SK-N-SH treated with all-trans-retinoic acid at 6 μM for 48 hours (cell line): ENCODE results near the gene OR10X1.

ENCODE experiments used
- ATAC-seq: fragments of 200-7000 bp; cut with Tn5 transposase; 3 replicates; pipeline ENCODE4 v1.9.1; 2020; ENCODE audit warnings: mild to moderate bottlenecking, moderate library complexity
- ARNTL ChIP-seq: fragments of 450-650 bp; formaldehyde crosslinking; IDR thresholded peaks from 2 replicates; pipeline ENCODE4 v1.5.0; 2020; ENCODE audit warnings: low read depth, mild to moderate bottlenecking, moderate library complexity, borderline replicate concordance
- BACH2 ChIP-seq: fragments of 250-450 bp; sonication (Bioruptor Pico); IDR thresholded peaks from 2 replicates; pipeline ENCODE4 v1.9.0; 2021; ENCODE audit warnings: mild to moderate bottlenecking, borderline replicate concordance
- CSDC2 ChIP-seq: fragments of 250-450 bp; sonication (Bioruptor Pico); IDR thresholded peaks from 2 replicates; pipeline ENCODE4 v1.5.0; 2020; ENCODE audit warnings: mild to moderate bottlenecking, moderate library complexity
- ESRRG ChIP-seq: fragments of 250-450 bp; sonication (Bioruptor Pico); IDR thresholded peaks from 2 replicates; pipeline ENCODE4 v1.6.1; 2021; ENCODE audit warnings: mild to moderate bottlenecking
- GLIS3 ChIP-seq: fragments of 250-450 bp; sonication (Bioruptor Pico); IDR thresholded peaks from 2 replicates; pipeline ENCODE4 v1.5.0; 2020; ENCODE audit warnings: mild to moderate bottlenecking, moderate library complexity
- OSR1 ChIP-seq: fragments of 250-450 bp; sonication (Bioruptor Pico); IDR thresholded peaks from 2 replicates; pipeline ENCODE4 v1.8.0; 2022; ENCODE audit warnings: moderate library complexity, mild to moderate bottlenecking, inconsistent platforms
- PPARA ChIP-seq: fragments of 250-450 bp; sonication (Bioruptor Pico); IDR thresholded peaks from 2 replicates; pipeline ENCODE4 v1.5.0; 2020; ENCODE audit warnings: mild to moderate bottlenecking, borderline replicate concordance
- RARB ChIP-seq: fragments of 250-450 bp; sonication (Bioruptor Pico); IDR thresholded peaks from 2 replicates; pipeline ENCODE4 v1.8.0; 2021; ENCODE audit warnings: mild to moderate bottlenecking, moderate library complexity
- SNAI2 ChIP-seq: fragments of 250-450 bp; sonication (Bioruptor Pico); IDR thresholded peaks from 2 replicates; pipeline ENCODE4 v1.5.0; 2020; ENCODE audit warnings: mild to moderate bottlenecking, moderate library complexity
- TCF4 ChIP-seq: fragments of 250-450 bp; sonication (Bioruptor Pico); IDR thresholded peaks from 2 replicates; pipeline ENCODE4 v1.8.0; 2021; ENCODE audit warnings: mild to moderate bottlenecking, moderate library complexity, borderline replicate concordance
- ZC3H10 ChIP-seq: fragments of 250-450 bp; sonication (Bioruptor Pico); IDR thresholded peaks from 2 replicates; pipeline ENCODE4 v1.5.1; 2021; ENCODE audit warnings: mild to moderate bottlenecking, moderate library complexity
- ZFP3 ChIP-seq: fragments of 250-450 bp; sonication (Bioruptor Pico); IDR thresholded peaks from 2 replicates; pipeline ENCODE4 v1.5.0; 2020; ENCODE audit warnings: mild to moderate bottlenecking, moderate library complexity
- ZNF565 ChIP-seq: fragments of 450-650 bp; formaldehyde crosslinking; conservative IDR thresholded peaks from 2 replicates; pipeline ENCODE4 v1.5.0; 2020; ENCODE audit warnings: low read depth, mild to moderate bottlenecking, moderate library complexity
- ZNF70 ChIP-seq: fragments of 450-650 bp; formaldehyde crosslinking; IDR thresholded peaks from 2 replicates; pipeline ENCODE4 v1.5.0; 2020; ENCODE audit warnings: mild to moderate bottlenecking, moderate library complexity
- ZNF8 ChIP-seq: fragments of 450-650 bp; formaldehyde crosslinking; IDR thresholded peaks from 2 replicates; pipeline ENCODE4 v1.5.0; 2020; ENCODE audit warnings: mild to moderate bottlenecking, moderate library complexity
- TF ChIP-seq, protein P1 (sequence below): fragments of 250-450 bp; sonication (Bioruptor Pico); IDR thresholded peaks from 2 replicates; pipeline ENCODE4 v1.5.1; 2021; ENCODE audit warnings: mild to moderate bottlenecking, moderate library complexity
- TF ChIP-seq, protein P2 (sequence below): fragments of 250-450 bp; sonication (Bioruptor Pico); IDR thresholded peaks from 2 replicates; pipeline ENCODE4 v1.8.0; 2021; ENCODE audit warnings: low read depth, mild to moderate bottlenecking, moderate library complexity, borderline replicate concordance
- TF ChIP-seq, protein P3 (sequence below): fragments of 250-450 bp; sonication (Bioruptor Pico); IDR thresholded peaks from 2 replicates; pipeline ENCODE4 v1.5.1; 2020; ENCODE audit warnings: low read depth, mild to moderate bottlenecking, moderate library complexity
- TF ChIP-seq, protein P4 (sequence below): fragments of 250-450 bp; sonication (Bioruptor Pico); IDR thresholded peaks from 2 replicates; pipeline ENCODE4 v1.5.0; 2020; ENCODE audit warnings: mild to moderate bottlenecking, moderate library complexity

Gene OR10X1

DNA sequence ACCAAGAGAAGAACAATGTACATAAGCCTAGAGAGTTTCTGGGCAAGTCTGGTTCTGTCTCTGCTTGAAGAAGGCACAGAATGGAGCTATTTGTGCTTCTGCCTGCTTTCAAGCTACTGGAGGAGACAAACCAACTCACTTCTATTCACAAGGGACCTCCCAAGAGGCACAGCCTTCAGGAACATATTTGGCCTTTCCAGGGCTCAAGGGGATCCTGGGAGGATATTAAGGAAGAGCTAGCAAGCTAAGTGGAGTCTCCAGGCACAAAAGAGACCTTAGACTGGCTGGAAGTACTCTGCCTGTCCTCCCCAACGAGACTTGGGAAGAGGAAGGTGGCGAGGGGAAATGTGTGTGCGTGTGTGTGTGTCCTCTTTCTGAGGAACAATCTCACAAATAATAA, 25.3 kb downstream of the OR10X1 start, which contains the start of gene OR6Y1:
TSS of gene OR6Y1 (minus strand) at position 54 of the 400 bp plus-strand sequence. CDS start 6,300 bp downstream, outside the sequence.
- no peak for ATAC-seq
- no peak for TF ChIP-seq ZNF70 (CRISPR knock-in tag)

DNA sequence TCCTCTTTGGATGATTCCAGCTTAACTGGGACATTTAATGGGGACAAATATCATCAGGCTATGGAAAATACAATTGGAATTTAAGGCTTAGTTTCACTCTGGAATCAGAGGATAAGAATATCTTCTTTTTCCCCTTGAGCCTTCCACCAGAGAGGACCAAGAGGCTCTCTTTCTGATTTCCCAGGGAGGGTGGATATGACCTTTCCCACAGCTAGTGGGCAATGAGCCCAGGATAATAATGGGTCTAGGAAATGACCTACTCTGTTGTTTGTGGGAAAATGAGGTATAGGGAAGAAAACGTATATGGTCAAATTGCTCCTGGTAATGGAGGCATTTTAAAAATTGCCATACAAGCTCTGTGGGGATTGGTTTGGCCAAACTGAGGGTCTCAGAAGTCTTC, 27.4 kb downstream of the OR10X1 start:
- TF ChIP-seq OSR1 (CRISPR knock-in tag): no peak
- TF ChIP-seq, protein P1, sequence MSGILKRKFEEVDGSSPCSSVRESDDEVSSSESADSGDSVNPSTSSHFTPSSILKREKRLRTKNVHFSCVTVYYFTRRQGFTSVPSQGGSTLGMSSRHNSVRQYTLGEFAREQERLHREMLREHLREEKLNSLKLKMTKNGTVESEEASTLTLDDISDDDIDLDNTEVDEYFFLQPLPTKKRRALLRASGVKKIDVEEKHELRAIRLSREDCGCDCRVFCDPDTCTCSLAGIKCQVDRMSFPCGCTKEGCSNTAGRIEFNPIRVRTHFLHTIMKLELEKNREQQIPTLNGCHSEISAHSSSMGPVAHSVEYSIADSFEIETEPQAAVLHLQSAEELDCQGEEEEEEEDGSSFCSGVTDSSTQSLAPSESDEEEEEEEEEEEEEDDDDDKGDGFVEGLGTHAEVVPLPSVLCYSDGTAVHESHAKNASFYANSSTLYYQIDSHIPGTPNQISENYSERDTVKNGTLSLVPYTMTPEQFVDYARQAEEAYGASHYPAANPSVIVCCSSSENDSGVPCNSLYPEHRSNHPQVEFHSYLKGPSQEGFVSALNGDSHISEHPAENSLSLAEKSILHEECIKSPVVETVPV (CRISPR knock-in tag): no peak
- TF ChIP-seq ZFP3 (CRISPR knock-in tag): no peak
- TF ChIP-seq, protein P2, sequence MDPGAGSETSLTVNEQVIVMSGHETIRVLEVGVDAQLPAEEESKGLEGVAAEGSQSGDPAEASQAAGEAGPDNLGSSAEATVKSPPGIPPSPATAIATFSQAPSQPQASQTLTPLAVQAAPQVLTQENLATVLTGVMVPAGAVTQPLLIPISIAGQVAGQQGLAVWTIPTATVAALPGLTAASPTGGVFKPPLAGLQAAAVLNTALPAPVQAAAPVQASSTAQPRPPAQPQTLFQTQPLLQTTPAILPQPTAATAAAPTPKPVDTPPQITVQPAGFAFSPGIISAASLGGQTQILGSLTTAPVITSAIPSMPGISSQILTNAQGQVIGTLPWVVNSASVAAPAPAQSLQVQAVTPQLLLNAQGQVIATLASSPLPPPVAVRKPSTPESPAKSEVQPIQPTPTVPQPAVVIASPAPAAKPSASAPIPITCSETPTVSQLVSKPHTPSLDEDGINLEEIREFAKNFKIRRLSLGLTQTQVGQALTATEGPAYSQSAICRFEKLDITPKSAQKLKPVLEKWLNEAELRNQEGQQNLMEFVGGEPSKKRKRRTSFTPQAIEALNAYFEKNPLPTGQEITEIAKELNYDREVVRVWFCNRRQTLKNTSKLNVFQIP: no peak
- no peak for TF ChIP-seq ZC3H10
- no peak for TF ChIP-seq ZNF8 (CRISPR knock-in tag)
- no peak for TF ChIP-seq ZNF565 (CRISPR knock-in tag)
- no peak for TF ChIP-seq RARB
- TF ChIP-seq GLIS3: no peak
- no peak for TF ChIP-seq ZNF70 (CRISPR knock-in tag)
- TF ChIP-seq ARNTL (CRISPR knock-in tag): no peak
- ATAC-seq: no peak

DNA sequence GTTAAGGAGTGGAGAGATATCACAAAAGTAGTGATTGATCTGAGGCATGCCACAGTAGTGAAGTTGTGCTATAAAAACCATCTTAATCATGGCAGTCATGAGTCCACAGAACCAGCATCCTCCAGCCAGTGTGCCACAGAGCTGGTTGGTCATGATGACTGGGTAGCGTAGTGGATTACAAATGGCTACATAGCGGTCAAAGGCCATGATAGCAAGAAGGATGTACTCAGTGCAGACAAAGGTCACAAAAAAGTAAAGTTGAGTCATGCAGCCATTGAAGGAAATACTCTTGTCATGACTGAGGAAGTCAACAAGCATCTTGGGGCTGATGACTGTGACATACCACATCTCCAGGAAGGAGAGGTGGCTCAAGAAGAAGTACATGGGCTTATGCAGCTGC, 32.2 kb downstream of the OR10X1 start:
- TF ChIP-seq RARB: no peak
- TF ChIP-seq, protein P2: no peak
- TF ChIP-seq CSDC2 (CRISPR knock-in tag): no peak
- no peak for TF ChIP-seq BACH2 (CRISPR knock-in tag)
- no peak for TF ChIP-seq ESRRG (CRISPR knock-in tag)
- TF ChIP-seq ZNF565 (CRISPR knock-in tag): no peak
- no peak for TF ChIP-seq TCF4
- TF ChIP-seq PPARA (CRISPR knock-in tag): no peak
- TF ChIP-seq, protein P3, sequence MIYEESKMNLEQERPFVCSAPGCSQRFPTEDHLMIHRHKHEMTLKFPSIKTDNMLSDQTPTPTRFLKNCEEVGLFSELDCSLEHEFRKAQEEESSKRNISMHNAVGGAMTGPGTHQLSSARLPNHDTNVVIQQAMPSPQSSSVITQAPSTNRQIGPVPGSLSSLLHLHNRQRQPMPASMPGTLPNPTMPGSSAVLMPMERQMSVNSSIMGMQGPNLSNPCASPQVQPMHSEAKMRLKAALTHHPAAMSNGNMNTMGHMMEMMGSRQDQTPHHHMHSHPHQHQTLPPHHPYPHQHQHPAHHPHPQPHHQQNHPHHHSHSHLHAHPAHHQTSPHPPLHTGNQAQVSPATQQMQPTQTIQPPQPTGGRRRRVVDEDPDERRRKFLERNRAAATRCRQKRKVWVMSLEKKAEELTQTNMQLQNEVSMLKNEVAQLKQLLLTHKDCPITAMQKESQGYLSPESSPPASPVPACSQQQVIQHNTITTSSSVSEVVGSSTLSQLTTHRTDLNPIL (CRISPR knock-in tag): no peak
- TF ChIP-seq ZNF8 (CRISPR knock-in tag): no peak
- no peak for TF ChIP-seq ZFP3 (CRISPR knock-in tag)
- TF ChIP-seq, protein P4, sequence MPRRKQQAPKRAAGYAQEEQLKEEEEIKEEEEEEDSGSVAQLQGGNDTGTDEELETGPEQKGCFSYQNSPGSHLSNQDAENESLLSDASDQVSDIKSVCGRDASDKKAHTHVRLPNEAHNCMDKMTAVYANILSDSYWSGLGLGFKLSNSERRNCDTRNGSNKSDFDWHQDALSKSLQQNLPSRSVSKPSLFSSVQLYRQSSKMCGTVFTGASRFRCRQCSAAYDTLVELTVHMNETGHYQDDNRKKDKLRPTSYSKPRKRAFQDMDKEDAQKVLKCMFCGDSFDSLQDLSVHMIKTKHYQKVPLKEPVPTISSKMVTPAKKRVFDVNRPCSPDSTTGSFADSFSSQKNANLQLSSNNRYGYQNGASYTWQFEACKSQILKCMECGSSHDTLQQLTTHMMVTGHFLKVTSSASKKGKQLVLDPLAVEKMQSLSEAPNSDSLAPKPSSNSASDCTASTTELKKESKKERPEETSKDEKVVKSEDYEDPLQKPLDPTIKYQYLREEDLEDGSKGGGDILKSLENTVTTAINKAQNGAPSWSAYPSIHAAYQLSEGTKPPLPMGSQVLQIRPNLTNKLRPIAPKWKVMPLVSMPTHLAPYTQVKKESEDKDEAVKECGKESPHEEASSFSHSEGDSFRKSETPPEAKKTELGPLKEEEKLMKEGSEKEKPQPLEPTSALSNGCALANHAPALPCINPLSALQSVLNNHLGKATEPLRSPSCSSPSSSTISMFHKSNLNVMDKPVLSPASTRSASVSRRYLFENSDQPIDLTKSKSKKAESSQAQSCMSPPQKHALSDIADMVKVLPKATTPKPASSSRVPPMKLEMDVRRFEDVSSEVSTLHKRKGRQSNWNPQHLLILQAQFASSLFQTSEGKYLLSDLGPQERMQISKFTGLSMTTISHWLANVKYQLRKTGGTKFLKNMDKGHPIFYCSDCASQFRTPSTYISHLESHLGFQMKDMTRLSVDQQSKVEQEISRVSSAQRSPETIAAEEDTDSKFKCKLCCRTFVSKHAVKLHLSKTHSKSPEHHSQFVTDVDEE (CRISPR knock-in tag): no peak
- TF ChIP-seq ARNTL (CRISPR knock-in tag): no peak
- no peak for TF ChIP-seq OSR1 (CRISPR knock-in tag)
- no peak for TF ChIP-seq SNAI2 (CRISPR knock-in tag)
- TF ChIP-seq, protein P1 (CRISPR knock-in tag): no peak
- no peak for ATAC-seq
